ENCODE measurements around the gene GEMIN7. TPM values are rescaled to one million over a fixed set of nuclear protein-coding genes. Genes with fewer than 3 reads are reported as not detected.

GEMIN7 gene
- polyA plus RNA-seq, 1 donor (not counting 4 experiments of a cell fraction or from before 2014, with no cell fraction given) = 23.7 TPM

GRCh38 chr19:45078390-45079062 lies 534 bp upstream of the GEMIN7 start:
- no peak for FAIRE-seq

DNA sequence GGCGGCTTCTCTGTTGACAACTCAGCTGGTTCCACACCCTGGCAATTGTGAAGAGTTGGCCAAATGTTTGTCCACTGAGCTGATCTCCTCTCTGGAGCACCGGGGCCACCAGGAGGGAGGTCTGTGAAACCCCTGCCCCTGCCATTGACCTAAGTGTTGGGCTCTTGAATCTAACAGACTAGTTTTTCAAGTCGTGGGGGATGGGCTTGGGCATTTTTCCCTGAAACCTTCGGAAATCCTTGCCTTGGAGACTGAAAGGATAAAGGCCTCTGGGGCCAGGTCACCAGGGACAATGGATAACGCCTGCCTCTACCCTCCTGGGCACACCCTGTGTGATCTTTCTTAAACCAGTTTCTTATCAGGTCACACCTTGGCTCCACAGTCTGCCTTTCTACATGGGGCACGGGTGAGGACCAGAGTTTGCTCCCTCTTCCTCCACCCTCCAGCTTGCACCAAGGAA lies 881 bp downstream of the GEMIN7 start:
- peak overlapping the region; percentile 84 to 98 (median 98) for H3K4me3 ChIP-seq (ENCODE audit: control insufficient read depth in 2 of 3, extremely low read depth in 1 of 3, insufficient read depth in 2 of 3, low read depth in 1 of 3, low read length in 3 of 3)
- H4K20me1 ChIP-seq (ENCODE audit: control insufficient read depth, extremely low read depth, insufficient read depth, low read length) = no peaks in the 10 kb centered on the region
- peak overlapping the region; percentile 98 for H3K9ac ChIP-seq (ENCODE audit: control insufficient read depth, extremely low read depth, insufficient read depth, low read length)
- TF ChIP-seq CTCF (optimal IDR thresholded peaks at IDR 0.05 in 1 of 3, IDR thresholded peaks at IDR 0.05 in 1 of 3, conservative IDR thresholded peaks at IDR 0.05 in 1 of 3; ENCODE audit: extremely low read depth in 1 of 3, insufficient read depth in 2 of 3, low read length in 3 of 3) (no peak), EZH2 (IDR thresholded peaks at IDR 0.05; ENCODE audit: low read length) (no peak)
- DNase-seq (ENCODE audit: low read depth, low spot score) = no peak
- peak overlapping the region; percentile 93 for H3K27ac ChIP-seq (ENCODE audit: control insufficient read depth, insufficient read depth, low read length)
- H3K9me1 ChIP-seq (ENCODE audit: control insufficient read depth, extremely low read depth, insufficient read depth, low read length) = peaks cover 2% of the 10 kb centered on the region
- H3K79me2 ChIP-seq (ENCODE audit: control insufficient read depth, insufficient read depth, low read length) = peaks cover 47% of the 10 kb centered on the region
- peak overlapping the region; percentile 96 for H3K4me2 ChIP-seq (ENCODE audit: control insufficient read depth, extremely low read depth, insufficient read depth, low read depth, low read length)
- dilution Hi-C loops (cut with MboI; ENCODE audit: extremely low pct_ligation_motif_present, low sequenced_read_pairs) = no loop called here
- peaks cover 20% of the 10 kb centered on the region for H3K4me1 ChIP-seq (ENCODE audit: control insufficient read depth, extremely low read depth, insufficient read depth, low read length)
- no peaks in the 10 kb centered on the region for H3K9me3 ChIP-seq (ENCODE audit: control insufficient read depth, low read depth, low read length)
- peak overlapping the region; percentile 93 for H2AFZ ChIP-seq (ENCODE audit: control insufficient read depth, low read length)
- H3K36me3 ChIP-seq (ENCODE audit: control insufficient read depth in 2 of 2, extremely low read depth in 1 of 2, insufficient read depth in 2 of 2, low read length in 2 of 2) = peaks cover 3 to 7% of the 10 kb centered on the region in 2 experiments
- no peak for FAIRE-seq
- no peaks in the 10 kb centered on the region for H3K27me3 ChIP-seq (ENCODE audit: control insufficient read depth, extremely low read depth, insufficient read depth, low read length)

More at GRCh38 chr19:45078390-45079062, 534 bp upstream of the GEMIN7 start:
- no peaks in the 10 kb centered on the region for H3K27me3 ChIP-seq (ENCODE audit: control insufficient read depth, extremely low read depth, insufficient read depth, low read length)
- peak overlapping the region; percentile 93 for H2AFZ ChIP-seq (ENCODE audit: control insufficient read depth, low read length)
- peaks cover 2% of the 10 kb centered on the region for H3K9me1 ChIP-seq (ENCODE audit: control insufficient read depth, extremely low read depth, insufficient read depth, low read length)
- H4K20me1 ChIP-seq (ENCODE audit: control insufficient read depth, extremely low read depth, insufficient read depth, low read length) = no peaks in the 10 kb centered on the region
- H3K4me2 ChIP-seq (ENCODE audit: control insufficient read depth, extremely low read depth, insufficient read depth, low read depth, low read length) = peak overlapping the region; percentile 69
- peak overlapping the region; percentile 98 for H3K9ac ChIP-seq (ENCODE audit: control insufficient read depth, extremely low read depth, insufficient read depth, low read length)
- H3K4me1 ChIP-seq (ENCODE audit: control insufficient read depth, extremely low read depth, insufficient read depth, low read length) = peaks cover 22% of the 10 kb centered on the region
- no peaks in the 10 kb centered on the region for H3K9me3 ChIP-seq (ENCODE audit: control insufficient read depth, low read depth, low read length)
- no peak for TF ChIP-seq EZH2 (IDR thresholded peaks at IDR 0.05; ENCODE audit: low read length)
- TF ChIP-seq CTCF (optimal IDR thresholded peaks at IDR 0.05 in 1 of 3, IDR thresholded peaks at IDR 0.05 in 1 of 3, conservative IDR thresholded peaks at IDR 0.05 in 1 of 3; ENCODE audit: extremely low read depth in 1 of 3, insufficient read depth in 2 of 3, low read length in 3 of 3) = no peak
- H3K79me2 ChIP-seq (ENCODE audit: control insufficient read depth, insufficient read depth, low read length) = peaks cover 42% of the 10 kb centered on the region
- peak overlapping the region; percentile 93 for H3K27ac ChIP-seq (ENCODE audit: control insufficient read depth, insufficient read depth, low read length)
- peak overlapping the region; percentile 84 to 98 (median 98) for H3K4me3 ChIP-seq (ENCODE audit: control insufficient read depth in 2 of 3, extremely low read depth in 1 of 3, insufficient read depth in 2 of 3, low read depth in 1 of 3, low read length in 3 of 3)
- dilution Hi-C loops (cut with MboI; ENCODE audit: extremely low pct_ligation_motif_present, low sequenced_read_pairs) = no loop called here
- peaks cover 3 to 7% of the 10 kb centered on the region in 2 experiments for H3K36me3 ChIP-seq (ENCODE audit: control insufficient read depth in 2 of 2, extremely low read depth in 1 of 2, insufficient read depth in 2 of 2, low read length in 2 of 2)
- DNase-seq (ENCODE audit: low read depth, low spot score) = no peak
